ENCODE results near the gene ARHGEF7. TPM values are rescaled to one million over a fixed set of nuclear protein-coding genes. Genes with fewer than 3 reads are reported as not detected.

Gene ARHGEF7
- total RNA-seq, 2 experiments from 2014 or later = 46.5 to 46.7 TPM

- H3K36me3 Mint-ChIP-seq = no peaks in the 10 kb centered on the region
- H3K9me3 Mint-ChIP-seq = no peaks in the 10 kb centered on the region
- peaks cover 20% of the 10 kb centered on the region for H3K27me3 Mint-ChIP-seq
- H3K4me1 Mint-ChIP-seq = no peaks in the 10 kb centered on the region
- H3K27ac Mint-ChIP-seq = no peak overlapping the region
- H3K4me3 Mint-ChIP-seq = no peak overlapping the region
- DNase-seq = no peak
Measured at GRCh38 chr13:111140562-111141105, 25.5 kb downstream of the ARHGEF7 start.

GRCh38 chr13:111142472-111142871, 27.4 kb downstream of the ARHGEF7 start:
- no peak overlapping the region for H3K27ac Mint-ChIP-seq
- H3K27me3 Mint-ChIP-seq = peaks cover 12% of the 10 kb centered on the region
- DNase-seq = no peak
- no peak overlapping the region for H3K4me3 Mint-ChIP-seq
- no peaks in the 10 kb centered on the region for H3K9me3 Mint-ChIP-seq
- H3K36me3 Mint-ChIP-seq = no peaks in the 10 kb centered on the region
- no peaks in the 10 kb centered on the region for H3K4me1 Mint-ChIP-seq

- Mint-ChIP-seq H3K27me3 (peaks cover 9% of the 10 kb centered on the region), H3K36me3 (no peaks in the 10 kb centered on the region), H3K4me1 (no peaks in the 10 kb centered on the region), H3K9me3 (no peaks in the 10 kb centered on the region), H3K27ac (no peak overlapping the region), H3K4me3 (no peak overlapping the region)
- DNase-seq = no peak
Measured at GRCh38 chr13:111143865-111144540, 28.9 kb downstream of the ARHGEF7 start.

- no peaks in the 10 kb centered on the region for H3K9me3 Mint-ChIP-seq
- DNase-seq = no peak
- H3K36me3 Mint-ChIP-seq = no peaks in the 10 kb centered on the region
- no peak overlapping the region for H3K4me3 Mint-ChIP-seq
- H3K27ac Mint-ChIP-seq = no peak overlapping the region
- peaks cover 7% of the 10 kb centered on the region for H3K27me3 Mint-ChIP-seq
- no peaks in the 10 kb centered on the region for H3K4me1 Mint-ChIP-seq
Measured at GRCh38 chr13:111145071-111145470, 30.0 kb downstream of the ARHGEF7 start.

- Mint-ChIP-seq H3K27me3 (peaks cover 4% of the 10 kb centered on the region), H3K27ac (no peak overlapping the region), H3K36me3 (no peaks in the 10 kb centered on the region), H3K9me3 (no peaks in the 10 kb centered on the region), H3K4me1 (no peaks in the 10 kb centered on the region), H3K4me3 (no peak overlapping the region)
- DNase-seq = no peak
Measured at GRCh38 chr13:111145506-111145905, 30.4 kb downstream of the ARHGEF7 start.

- H3K27me3 Mint-ChIP-seq = no peaks in the 10 kb centered on the region
- peaks cover 28% of the 10 kb centered on the region for H3K4me1 Mint-ChIP-seq
- no peak for DNase-seq
- peak overlapping the region; percentile 93 for H3K4me3 Mint-ChIP-seq
- peaks cover 5% of the 10 kb centered on the region for H3K36me3 Mint-ChIP-seq
- peak overlapping the region; percentile 92 for H3K27ac Mint-ChIP-seq
- H3K9me3 Mint-ChIP-seq = no peaks in the 10 kb centered on the region
Measured at GRCh38 chr13:111152844-111153243, 37.7 kb downstream of the ARHGEF7 start.

- H3K9me3 Mint-ChIP-seq = no peaks in the 10 kb centered on the region
- peaks cover 28% of the 10 kb centered on the region for H3K4me1 Mint-ChIP-seq
- H3K4me3 Mint-ChIP-seq = peak overlapping the region; percentile 93
- peak overlapping the region; percentile 92 for H3K27ac Mint-ChIP-seq
- peak; percentile 95 for DNase-seq
- no peaks in the 10 kb centered on the region for H3K27me3 Mint-ChIP-seq
- peaks cover 5% of the 10 kb centered on the region for H3K36me3 Mint-ChIP-seq
Measured at GRCh38 chr13:111153279-111153976, 38.3 kb downstream of the ARHGEF7 start.

- DNase-seq = no peak
- Mint-ChIP-seq H3K36me3 (peaks cover 7% of the 10 kb centered on the region), H3K9me3 (no peaks in the 10 kb centered on the region), H3K4me1 (peaks cover 30% of the 10 kb centered on the region), H3K4me3 (peak overlapping the region; percentile 93), H3K27ac (peak overlapping the region; percentile 92), H3K27me3 (no peaks in the 10 kb centered on the region)
Measured at GRCh38 chr13:111153977-111154332, 38.8 kb downstream of the ARHGEF7 start.

GRCh38 chr13:111156421-111156820, 41.3 kb downstream of the ARHGEF7 start:
- Mint-ChIP-seq H3K4me3 (no peak overlapping the region), H3K36me3 (peaks cover 30% of the 10 kb centered on the region), H3K4me1 (peaks cover 34% of the 10 kb centered on the region), H3K27me3 (no peaks in the 10 kb centered on the region), H3K9me3 (peaks cover 5% of the 10 kb centered on the region), H3K27ac (no peak overlapping the region)
- no peak for DNase-seq

- H3K4me1 Mint-ChIP-seq = peaks cover 39% of the 10 kb centered on the region
- no peak for DNase-seq
- peaks cover 28% of the 10 kb centered on the region for H3K36me3 Mint-ChIP-seq
- H3K9me3 Mint-ChIP-seq = peaks cover 5% of the 10 kb centered on the region
- H3K4me3 Mint-ChIP-seq = no peak overlapping the region
- H3K27ac Mint-ChIP-seq = no peak overlapping the region
- H3K27me3 Mint-ChIP-seq = no peaks in the 10 kb centered on the region
Measured at GRCh38 chr13:111158136-111158805, 43.2 kb downstream of the ARHGEF7 start.

GRCh38 chr13:111159362-111160320, 44.5 kb downstream of the ARHGEF7 start:
- peaks cover 36% of the 10 kb centered on the region for H3K36me3 Mint-ChIP-seq
- H3K4me3 Mint-ChIP-seq = no peak overlapping the region
- H3K9me3 Mint-ChIP-seq = peaks cover 5% of the 10 kb centered on the region
- no peaks in the 10 kb centered on the region for H3K27me3 Mint-ChIP-seq
- peaks cover 36% of the 10 kb centered on the region for H3K4me1 Mint-ChIP-seq
- no peak overlapping the region for H3K27ac Mint-ChIP-seq
- no peak for DNase-seq

GRCh38 chr13:111160648-111161047, 45.5 kb downstream of the ARHGEF7 start:
- H3K27ac Mint-ChIP-seq = no peak overlapping the region
- peaks cover 5% of the 10 kb centered on the region for H3K9me3 Mint-ChIP-seq
- H3K27me3 Mint-ChIP-seq = no peaks in the 10 kb centered on the region
- H3K4me3 Mint-ChIP-seq = no peak overlapping the region
- H3K4me1 Mint-ChIP-seq = peaks cover 35% of the 10 kb centered on the region
- no peak for DNase-seq
- H3K36me3 Mint-ChIP-seq = peaks cover 39% of the 10 kb centered on the region

- no peak for DNase-seq
- peaks cover 41% of the 10 kb centered on the region for H3K36me3 Mint-ChIP-seq
- H3K4me1 Mint-ChIP-seq = peaks cover 41% of the 10 kb centered on the region
- H3K4me3 Mint-ChIP-seq = no peak overlapping the region
- peaks cover 5% of the 10 kb centered on the region for H3K9me3 Mint-ChIP-seq
- no peak overlapping the region for H3K27ac Mint-ChIP-seq
- no peaks in the 10 kb centered on the region for H3K27me3 Mint-ChIP-seq
Measured at GRCh38 chr13:111161601-111162600, 46.8 kb downstream of the ARHGEF7 start.
